ENCODE results near the gene STK32B. TPM values are rescaled to one million over a fixed set of nuclear protein-coding genes. Genes with fewer than 3 reads are reported as not detected.

STK32B gene
- total RNA-seq, 1 experiment from 2014 or later, result 11.6 TPM

DNA sequence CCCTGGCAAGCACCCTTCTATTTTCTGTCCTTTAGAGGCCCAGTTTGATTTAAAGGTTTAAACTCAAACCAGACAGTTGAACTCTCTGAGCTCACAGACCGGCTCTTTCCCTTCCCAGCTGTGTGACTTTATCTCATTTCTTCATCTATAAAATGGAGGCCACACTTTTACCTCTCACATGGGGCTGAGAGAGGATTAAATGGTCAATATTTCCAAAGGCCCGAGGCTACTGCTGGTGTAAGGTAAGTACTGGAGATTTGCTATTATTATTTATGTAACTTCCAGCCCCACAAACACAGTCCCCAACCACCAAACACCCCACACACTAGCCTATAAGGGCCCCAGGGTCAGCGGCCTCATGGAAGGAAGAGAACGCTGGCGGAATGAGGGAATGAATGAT lies 18.5 kb upstream of the STK32B start:
- H3K36me3 ChIP-seq (ENCODE audit: control insufficient read depth, insufficient read depth, low read length), result no peaks in the 10 kb centered on the region
- POLR2A ChIA-PET, result interaction anchor here (0.8 kb wide), 1 partner anchor 15 kb away, joined by 6 read pairs; no protein-coding TSS in a partner anchor
- no peaks in the 10 kb centered on the region for H3K9me3 ChIP-seq (ENCODE audit: control insufficient read depth, insufficient read depth, low read depth, low read length)
- intact Hi-C loops (cut with micrococcal nuclease; ENCODE audit: unreplicated experiment) (no loop called here), in situ Hi-C loops (cut with HindIII; ENCODE audit: low pct_unique_long_range_greater_than_20kb, low sequenced_read_pairs) (no loop called here)
- no peaks in the 10 kb centered on the region for H3K27me3 ChIP-seq (ENCODE audit: control insufficient read depth, insufficient read depth, low read length)
- ATAC-seq (no peak), DNase-seq (ENCODE audit: low read depth, low spot score) (no peak)
- no peak for TF ChIP-seq POLR2AphosphoS5 (IDR thresholded peaks at IDR 0.05; ENCODE audit: low read depth, low read length)
- no peak for TF ChIP-seq SIN3A (IDR thresholded peaks at IDR 0.05; ENCODE audit: borderline replicate concordance, insufficient read depth, low read depth, low read length)
- TF ChIP-seq TCF7L2 (IDR thresholded peaks at IDR 0.05; ENCODE audit: low read depth, low read length), result no peak
- TF ChIP-seq, protein P1, sequence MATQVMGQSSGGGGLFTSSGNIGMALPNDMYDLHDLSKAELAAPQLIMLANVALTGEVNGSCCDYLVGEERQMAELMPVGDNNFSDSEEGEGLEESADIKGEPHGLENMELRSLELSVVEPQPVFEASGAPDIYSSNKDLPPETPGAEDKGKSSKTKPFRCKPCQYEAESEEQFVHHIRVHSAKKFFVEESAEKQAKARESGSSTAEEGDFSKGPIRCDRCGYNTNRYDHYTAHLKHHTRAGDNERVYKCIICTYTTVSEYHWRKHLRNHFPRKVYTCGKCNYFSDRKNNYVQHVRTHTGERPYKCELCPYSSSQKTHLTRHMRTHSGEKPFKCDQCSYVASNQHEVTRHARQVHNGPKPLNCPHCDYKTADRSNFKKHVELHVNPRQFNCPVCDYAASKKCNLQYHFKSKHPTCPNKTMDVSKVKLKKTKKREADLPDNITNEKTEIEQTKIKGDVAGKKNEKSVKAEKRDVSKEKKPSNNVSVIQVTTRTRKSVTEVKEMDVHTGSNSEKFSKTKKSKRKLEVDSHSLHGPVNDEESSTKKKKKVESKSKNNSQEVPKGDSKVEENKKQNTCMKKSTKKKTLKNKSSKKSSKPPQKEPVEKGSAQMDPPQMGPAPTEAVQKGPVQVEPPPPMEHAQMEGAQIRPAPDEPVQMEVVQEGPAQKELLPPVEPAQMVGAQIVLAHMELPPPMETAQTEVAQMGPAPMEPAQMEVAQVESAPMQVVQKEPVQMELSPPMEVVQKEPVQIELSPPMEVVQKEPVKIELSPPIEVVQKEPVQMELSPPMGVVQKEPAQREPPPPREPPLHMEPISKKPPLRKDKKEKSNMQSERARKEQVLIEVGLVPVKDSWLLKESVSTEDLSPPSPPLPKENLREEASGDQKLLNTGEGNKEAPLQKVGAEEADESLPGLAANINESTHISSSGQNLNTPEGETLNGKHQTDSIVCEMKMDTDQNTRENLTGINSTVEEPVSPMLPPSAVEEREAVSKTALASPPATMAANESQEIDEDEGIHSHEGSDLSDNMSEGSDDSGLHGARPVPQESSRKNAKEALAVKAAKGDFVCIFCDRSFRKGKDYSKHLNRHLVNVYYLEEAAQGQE (IDR thresholded peaks at IDR 0.05; ENCODE audit: insufficient read depth in 1 of 2, low read depth in 2 of 2, low read length in 1 of 2), result no peak
- TF ChIP-seq, protein P2, sequence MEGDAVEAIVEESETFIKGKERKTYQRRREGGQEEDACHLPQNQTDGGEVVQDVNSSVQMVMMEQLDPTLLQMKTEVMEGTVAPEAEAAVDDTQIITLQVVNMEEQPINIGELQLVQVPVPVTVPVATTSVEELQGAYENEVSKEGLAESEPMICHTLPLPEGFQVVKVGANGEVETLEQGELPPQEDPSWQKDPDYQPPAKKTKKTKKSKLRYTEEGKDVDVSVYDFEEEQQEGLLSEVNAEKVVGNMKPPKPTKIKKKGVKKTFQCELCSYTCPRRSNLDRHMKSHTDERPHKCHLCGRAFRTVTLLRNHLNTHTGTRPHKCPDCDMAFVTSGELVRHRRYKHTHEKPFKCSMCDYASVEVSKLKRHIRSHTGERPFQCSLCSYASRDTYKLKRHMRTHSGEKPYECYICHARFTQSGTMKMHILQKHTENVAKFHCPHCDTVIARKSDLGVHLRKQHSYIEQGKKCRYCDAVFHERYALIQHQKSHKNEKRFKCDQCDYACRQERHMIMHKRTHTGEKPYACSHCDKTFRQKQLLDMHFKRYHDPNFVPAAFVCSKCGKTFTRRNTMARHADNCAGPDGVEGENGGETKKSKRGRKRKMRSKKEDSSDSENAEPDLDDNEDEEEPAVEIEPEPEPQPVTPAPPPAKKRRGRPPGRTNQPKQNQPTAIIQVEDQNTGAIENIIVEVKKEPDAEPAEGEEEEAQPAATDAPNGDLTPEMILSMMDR (IDR thresholded peaks at IDR 0.05), result no peak
- CTCF ChIA-PET, result no interaction called here
- no TSS peak for BruUV-seq (replicated peaks)
- H3K4me3 ChIP-seq (ENCODE audit: low read depth in 2 of 2, low read length in 2 of 2), result no peak overlapping the region
- H3K27ac ChIP-seq (ENCODE audit: low read length), result no peak overlapping the region
- H3K4me1 ChIP-seq (ENCODE audit: control insufficient read depth, insufficient read depth, low read length), result peaks cover 6% of the 10 kb centered on the region

DNA sequence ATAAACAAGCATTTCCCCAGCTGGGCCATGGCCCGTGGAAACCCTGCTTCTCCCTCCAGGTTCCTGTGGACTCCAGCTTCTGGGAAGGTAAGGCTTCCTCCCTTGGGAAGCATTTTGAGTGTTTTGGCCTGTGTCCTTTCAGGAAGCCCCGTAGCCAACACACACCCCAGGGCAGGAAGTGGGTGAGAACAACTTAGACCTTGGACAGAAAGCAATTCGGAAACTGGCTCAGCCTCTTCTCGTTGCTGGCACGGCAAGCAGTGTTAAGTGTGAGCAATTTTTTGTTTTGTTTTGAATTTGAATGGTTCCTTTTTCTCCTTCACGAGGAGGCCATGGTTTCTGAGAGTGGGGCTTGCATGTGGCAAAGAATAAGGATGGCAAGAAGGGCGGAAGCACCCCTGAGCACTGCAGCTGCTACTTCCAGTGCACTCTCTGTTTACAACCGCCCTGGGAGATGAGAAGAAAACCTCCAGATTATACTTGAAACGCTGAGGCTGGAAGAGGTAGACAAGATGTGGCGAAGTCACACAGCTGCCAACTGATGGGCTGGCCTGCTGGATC lies 17.9 kb upstream of the STK32B start:
- POLR2A ChIA-PET, result no interaction called here
- ATAC-seq (no peak), DNase-seq (ENCODE audit: low read depth, low spot score) (no peak)
- no peaks in the 10 kb centered on the region for H3K27me3 ChIP-seq (ENCODE audit: control insufficient read depth, insufficient read depth, low read length)
- H3K4me1 ChIP-seq (ENCODE audit: control insufficient read depth, insufficient read depth, low read length), result peaks cover 12% of the 10 kb centered on the region
- in situ Hi-C loops (cut with HindIII; ENCODE audit: low pct_unique_long_range_greater_than_20kb, low sequenced_read_pairs) (no loop called here), intact Hi-C loops (cut with micrococcal nuclease; ENCODE audit: unreplicated experiment) (no loop called here)
- H3K4me3 ChIP-seq (ENCODE audit: low read depth in 2 of 2, low read length in 2 of 2), result no peak overlapping the region
- no peaks in the 10 kb centered on the region for H3K9me3 ChIP-seq (ENCODE audit: control insufficient read depth, insufficient read depth, low read depth, low read length)
- H3K36me3 ChIP-seq (ENCODE audit: control insufficient read depth, insufficient read depth, low read length), result no peaks in the 10 kb centered on the region
- H3K27ac ChIP-seq (ENCODE audit: low read length), result no peak overlapping the region
- no TSS peak for BruUV-seq (replicated peaks)
- TF ChIP-seq, protein P1 (IDR thresholded peaks at IDR 0.05; ENCODE audit: insufficient read depth in 1 of 2, low read depth in 2 of 2, low read length in 1 of 2), result no peak
- TF ChIP-seq POLR2AphosphoS5 (IDR thresholded peaks at IDR 0.05; ENCODE audit: low read depth, low read length), result no peak
- CTCF ChIA-PET, result no interaction called here

Measured in Panc1 (cell line).